HG02588 (cell line): ENCODE results near the gene SVEP1.
"Not testable (repeated sequence)": the region's sequence is repeated elsewhere in the genome, so short reads cannot be mapped to it uniquely, and the experiment has no call there.

Experiments
- ATAC-seq: cut with Tn5 transposase; IDR thresholded peaks from one replicate; pipeline ENCODE4 v1.9.1; 2021; ENCODE audit warnings: mild to moderate bottlenecking, moderate library complexity; ENCODE audit not compliant: unreplicated experiment

SVEP1 gene

DNA sequence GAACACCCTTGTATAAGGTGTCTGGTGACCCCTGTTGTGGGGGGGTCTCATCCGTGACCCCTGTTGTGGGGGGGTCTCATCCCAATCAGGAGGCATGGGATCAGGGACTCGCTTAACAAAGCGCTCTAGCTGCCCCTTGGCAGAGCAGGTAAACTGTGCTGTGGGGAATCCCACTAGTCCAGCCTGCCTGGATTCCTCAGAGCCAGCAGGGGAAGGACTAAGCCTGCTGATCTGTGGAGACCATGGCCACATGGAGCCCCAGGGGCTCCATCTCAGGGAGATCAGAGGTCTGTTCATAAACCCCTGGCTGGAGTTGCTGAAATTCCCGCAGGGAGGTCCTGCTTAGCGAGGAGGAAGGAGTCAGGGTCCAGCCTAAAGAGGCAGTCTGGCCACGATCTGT lies 196.1 kb downstream of the SVEP1 start:
- ATAC-seq: no peak

DNA sequence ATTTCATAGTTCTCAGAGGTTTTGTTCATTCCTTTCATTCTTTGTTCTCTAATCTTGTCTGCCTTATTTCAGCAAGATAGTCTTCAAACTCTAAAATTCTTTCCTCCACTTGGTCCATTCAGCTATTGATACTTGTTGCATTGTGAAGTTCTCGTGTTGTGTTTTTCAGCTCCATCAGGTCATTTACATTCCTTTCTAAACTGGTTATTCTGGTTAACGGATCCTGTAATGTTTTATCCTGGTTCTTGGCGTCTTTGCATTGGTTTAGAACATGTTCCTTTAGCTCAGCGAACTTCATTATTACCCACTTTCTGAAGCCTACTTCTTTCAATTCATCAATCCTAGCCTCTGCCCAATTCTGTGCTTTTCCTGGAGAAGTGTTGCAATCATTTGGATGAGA lies 196.8 kb downstream of the SVEP1 start:
- no peak for ATAC-seq

GRCh38 chr9:110371411-110372007 lies 208.0 kb downstream of the SVEP1 start:
- ATAC-seq: no peak

DNA sequence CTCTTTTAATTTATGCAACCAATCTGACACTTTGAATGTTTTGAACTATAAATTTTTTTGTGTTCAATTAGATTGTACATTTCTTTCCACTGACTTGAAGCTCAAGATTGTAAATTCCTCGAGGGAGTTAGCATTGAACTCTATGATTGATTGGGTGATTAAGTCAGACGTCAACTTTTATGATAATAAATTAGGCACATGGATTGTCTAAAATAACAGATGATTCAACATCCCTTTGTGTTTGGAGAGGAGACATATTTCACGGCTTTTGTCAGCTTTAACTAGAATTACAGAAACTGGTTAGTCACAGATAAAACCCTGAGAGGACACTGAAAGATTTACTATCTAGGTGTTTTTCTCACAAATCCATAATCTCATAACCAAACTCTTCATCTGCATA lies 209.2 kb downstream of the SVEP1 start:
- ATAC-seq: no peak

GRCh38 chr9:110364451-110364850 lies 215.1 kb downstream of the SVEP1 start:
- ATAC-seq: no peak

GRCh38 chr9:110358992-110359391 lies 220.5 kb downstream of the SVEP1 start:
- not testable (repeated sequence) for ATAC-seq

DNA sequence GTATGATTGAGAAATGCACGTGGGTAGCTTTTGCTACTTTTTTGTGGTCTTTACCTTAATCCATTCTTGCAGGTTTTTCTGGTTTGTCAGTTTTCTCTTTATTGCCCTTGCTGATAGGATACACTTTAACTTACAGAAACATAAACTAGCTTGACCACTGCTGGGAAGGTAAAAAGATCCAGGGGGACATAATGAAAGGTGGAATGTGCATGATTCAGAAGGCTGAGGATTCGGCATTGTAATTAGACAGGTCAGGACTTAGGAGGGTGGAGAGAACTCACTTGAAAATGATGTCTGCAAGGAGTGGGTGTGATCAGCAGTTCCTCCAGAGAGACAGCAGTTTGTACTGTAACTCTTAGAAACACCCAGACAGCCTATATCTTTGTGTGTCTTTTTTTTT lies 222.0 kb downstream of the SVEP1 start:
- no peak for ATAC-seq

DNA sequence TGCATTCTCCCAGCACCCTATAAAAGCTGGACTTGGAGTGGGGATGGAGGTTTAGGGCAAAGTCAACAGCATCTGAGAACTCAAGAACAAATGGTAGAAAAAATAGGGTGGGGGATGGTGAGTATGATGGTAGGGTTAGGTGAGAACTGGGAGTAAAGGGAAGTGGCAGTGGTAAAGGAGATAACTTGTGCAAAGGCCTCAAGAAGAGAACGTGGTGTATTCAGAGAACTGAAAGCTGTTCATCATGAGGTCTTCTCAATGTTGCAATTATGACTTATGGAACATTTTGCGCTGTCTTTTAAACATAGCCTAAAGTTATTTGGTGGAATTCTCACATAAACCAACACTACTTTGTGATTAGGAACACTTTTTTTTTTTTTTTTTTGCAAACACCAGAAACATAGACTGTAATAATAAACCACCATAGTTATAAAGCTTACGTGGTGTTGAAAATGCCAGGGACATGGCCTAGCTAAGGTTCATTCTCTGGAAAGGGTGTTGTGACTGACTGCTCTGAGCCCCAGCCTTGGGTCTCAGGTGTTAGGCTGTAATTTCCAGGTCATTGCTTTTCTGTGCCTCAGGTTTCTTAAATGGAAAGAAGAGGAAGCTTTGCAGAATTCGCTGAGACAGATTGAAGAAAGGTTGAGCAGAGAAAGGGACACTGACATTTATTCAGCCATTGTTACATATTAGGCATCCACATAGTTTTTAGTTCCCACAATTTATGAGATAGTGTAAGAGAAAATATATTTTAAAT lies 222.7 kb downstream of the SVEP1 start:
- ATAC-seq: no peak

GRCh38 chr9:110355911-110356310 lies 223.6 kb downstream of the SVEP1 start:
- ATAC-seq: no peak

GRCh38 chr9:110351009-110351467 lies 228.5 kb downstream of the SVEP1 start:
- no peak for ATAC-seq

GRCh38 chr9:110346325-110346724 lies 233.2 kb downstream of the SVEP1 start:
- ATAC-seq: no peak

- no peak for ATAC-seq
These were observed 234.7 kb downstream of the SVEP1 start for GRCh38 chr9:110344821-110345220.

DNA sequence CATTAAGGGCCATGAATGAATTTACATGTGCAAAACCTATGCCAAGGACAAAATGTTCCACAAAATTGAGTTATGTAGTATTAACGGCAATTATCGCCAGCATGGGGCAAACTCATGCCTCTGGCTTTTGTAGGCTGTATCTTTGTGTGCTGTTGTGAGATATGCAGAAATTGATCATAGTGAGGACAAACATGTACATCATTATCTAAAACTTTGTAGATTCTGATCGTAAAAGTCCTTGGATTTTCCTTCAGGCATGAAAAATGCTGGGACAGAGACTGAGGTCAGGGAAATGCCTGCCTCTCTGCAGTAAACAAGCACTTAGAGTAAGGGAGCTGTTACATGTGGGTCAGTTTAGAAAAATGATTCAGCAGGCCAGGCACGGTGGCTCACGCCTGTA lies 236.0 kb downstream of the SVEP1 start:
- ATAC-seq: no peak

DNA sequence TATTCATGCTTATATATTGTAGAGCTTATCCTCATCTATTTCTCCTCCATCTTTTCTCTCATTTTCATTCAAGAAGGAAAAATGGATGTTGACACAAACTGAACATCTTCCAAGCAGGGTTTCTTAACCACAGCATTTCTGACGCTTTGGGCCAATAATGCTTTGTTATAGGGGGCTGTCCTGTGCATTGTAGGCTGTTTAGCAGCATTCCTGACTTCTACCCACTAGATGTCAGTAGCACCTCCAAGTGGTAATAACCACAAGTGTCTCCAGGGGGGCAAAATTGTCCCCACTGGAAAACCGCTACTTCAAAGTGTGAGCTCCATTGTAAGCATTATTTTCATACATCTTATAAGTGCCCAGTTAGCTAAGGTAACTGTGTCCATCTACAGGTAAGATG lies 239.2 kb downstream of the SVEP1 start:
- no peak for ATAC-seq

- ATAC-seq: no peak
These were observed 241.4 kb downstream of the SVEP1 start for GRCh38 chr9:110338143-110338542.

- ATAC-seq: no peak
These were observed 241.8 kb downstream of the SVEP1 start, which contains the start of gene TXNDC8 for GRCh38 chr9:110337727-110338126. Gene TXNDC8 (minus strand): TSS chr9:110337863.

- no peak for ATAC-seq
These were observed 243.2 kb downstream of the SVEP1 start for GRCh38 chr9:110336363-110336762.

DNA sequence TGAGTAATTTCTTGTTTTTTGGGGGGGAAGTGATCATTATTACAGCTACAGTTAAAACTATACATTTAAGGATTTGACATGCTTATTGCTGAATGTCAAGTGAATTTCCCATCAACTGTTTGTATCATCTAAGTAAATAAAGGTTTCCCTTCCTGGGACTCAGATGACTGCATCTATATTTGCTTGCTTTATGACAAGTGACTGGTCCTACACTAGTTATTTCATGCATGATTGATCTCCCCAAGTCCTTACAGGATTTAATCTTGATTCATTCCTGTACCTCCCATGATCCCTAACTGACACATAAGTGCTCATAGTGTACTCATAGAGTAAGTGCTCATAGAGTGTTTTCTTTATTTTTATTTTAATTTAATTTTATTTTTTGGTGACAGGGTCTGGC lies 244.7 kb downstream of the SVEP1 start:
- ATAC-seq: no peak

- peak; percentile 76 for ATAC-seq
These were observed 245.4 kb downstream of the SVEP1 start for GRCh38 chr9:110334183-110334582.

DNA sequence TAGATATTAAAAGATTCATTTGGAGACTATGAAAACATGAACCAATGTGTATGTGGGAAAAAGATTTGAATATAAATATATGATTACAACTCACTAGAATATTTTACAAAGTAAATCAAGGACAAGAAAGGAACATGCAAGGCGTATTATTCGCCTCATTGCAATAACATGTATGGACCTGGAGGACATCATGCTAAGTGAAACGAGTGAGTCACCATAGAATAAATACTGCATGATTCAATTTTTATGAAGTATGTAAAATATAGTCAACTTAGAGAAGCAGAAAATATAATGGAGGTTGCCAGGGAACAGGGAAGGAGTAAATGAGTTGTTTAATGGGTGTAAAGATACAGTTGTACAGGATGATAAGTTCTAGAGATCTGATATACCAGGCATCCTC lies 246.8 kb downstream of the SVEP1 start:
- no peak for ATAC-seq

DNA sequence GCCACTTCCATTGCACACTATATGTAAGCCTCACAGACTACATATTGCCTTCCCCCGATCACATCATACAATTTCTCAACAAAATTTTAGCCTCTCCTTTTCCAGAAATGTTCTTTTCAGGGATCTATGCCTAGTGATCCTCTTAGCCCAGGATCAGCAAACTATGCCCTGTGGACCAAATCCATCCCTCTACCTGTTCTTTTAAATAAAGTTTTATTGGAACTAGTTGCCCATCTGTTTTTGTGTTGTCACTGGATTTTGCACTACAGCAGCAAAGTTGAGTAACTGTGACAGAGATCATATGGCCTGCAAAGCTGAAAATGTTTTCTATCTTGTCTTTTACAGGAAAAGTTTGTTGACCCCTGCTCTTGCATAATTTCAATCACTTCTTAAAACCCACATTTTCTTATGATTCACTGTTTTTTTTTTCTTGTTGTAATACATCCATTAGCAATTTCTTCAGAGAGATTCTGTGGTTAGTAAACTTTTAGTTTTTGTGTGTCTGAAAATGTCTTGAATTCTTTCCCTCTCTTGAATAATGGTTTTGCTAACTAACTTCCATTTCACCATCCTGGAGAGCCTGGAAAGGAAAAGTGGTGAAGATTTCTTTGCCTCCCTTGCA lies 248.9 kb downstream of the SVEP1 start:
- no peak for ATAC-seq

DNA sequence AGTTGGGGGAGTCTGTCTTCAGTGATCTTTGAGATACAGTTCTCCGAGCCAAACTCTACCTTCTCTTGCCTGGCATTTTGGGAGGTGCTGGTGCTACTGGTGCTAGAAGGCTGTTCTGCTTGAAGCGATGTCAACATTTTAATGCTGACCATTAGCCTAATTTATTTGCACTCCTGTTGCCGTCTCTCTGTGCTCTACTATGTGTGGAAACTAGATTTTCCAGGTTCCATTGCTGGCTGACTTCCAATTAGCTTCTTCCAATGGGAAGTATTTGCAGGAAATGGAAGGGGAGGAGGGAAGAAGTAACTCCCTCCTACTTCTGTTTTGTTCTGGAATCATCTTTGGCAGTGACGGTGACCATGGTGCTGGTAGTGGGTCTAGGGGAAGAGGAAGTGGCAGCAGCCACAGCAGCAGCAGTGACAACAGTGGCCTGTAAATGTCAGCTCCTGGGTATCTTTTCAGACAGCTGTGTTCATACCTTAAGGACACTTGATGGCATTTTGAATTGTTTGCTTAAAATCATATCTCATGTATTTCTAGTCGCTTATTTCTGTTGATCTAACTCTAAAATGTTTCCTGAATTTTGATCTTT lies 249.8 kb downstream of the SVEP1 start:
- no peak for ATAC-seq
